Measurements from ENCODE around the gene BROX.
"Not testable (repeated sequence)": the region's sequence is repeated elsewhere in the genome, so short reads cannot be mapped to it uniquely, and the experiment has no call there.

BROX gene, protein sequence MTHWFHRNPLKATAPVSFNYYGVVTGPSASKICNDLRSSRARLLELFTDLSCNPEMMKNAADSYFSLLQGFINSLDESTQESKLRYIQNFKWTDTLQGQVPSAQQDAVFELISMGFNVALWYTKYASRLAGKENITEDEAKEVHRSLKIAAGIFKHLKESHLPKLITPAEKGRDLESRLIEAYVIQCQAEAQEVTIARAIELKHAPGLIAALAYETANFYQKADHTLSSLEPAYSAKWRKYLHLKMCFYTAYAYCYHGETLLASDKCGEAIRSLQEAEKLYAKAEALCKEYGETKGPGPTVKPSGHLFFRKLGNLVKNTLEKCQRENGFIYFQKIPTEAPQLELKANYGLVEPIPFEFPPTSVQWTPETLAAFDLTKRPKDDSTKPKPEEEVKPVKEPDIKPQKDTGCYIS

DNA sequence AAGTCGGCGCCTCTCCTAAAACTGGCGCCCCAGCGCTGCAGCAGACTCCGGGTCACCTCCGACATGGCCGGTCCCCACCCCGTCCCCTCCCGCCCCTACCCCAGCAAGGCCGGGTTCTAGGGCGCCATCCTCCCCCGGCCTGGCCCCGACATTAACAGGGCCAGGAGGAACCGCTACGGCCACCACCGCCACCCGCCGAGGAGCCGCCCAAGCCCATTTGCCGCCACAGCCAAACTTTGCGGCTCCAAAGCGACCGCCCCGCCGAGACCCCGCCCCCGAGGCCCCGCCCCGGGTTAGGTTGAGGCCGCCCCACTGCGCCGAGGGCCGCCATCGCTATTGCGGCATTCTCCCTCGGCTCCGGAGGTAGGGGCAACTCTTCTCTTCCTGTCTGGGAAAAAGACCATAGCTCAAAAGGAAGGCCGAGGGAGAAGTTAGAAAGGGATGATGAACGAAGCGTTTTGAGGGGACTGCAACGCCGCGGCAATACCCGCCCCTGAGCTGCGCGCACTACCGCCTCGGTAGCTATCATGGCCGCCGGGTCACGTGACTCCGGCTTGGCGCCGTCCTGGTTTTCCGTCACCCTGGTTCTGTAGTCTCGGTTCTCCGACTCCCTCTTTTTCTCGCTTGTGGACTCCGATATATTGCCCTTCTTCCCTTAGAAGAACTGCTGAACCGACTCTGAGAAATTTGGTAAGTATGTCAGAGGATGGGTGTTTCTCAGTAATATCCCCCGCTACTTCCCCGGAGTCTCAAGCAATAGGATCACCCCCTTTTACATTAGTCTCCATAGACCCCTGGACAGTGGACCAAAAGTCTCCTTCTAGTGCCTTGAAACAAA, at the start of gene BROX, which contains the start of gene AIDA:
BROX (plus strand) TSS at position 312 of the 838 bp plus-strand sequence. CDS start 3,136 bp downstream, outside the sequence.
AIDA (minus strand) TSS at position 239 of the 838 bp plus-strand sequence; CDS start at position 65, 174 bp downstream.
- TF ChIP-seq, protein P1, sequence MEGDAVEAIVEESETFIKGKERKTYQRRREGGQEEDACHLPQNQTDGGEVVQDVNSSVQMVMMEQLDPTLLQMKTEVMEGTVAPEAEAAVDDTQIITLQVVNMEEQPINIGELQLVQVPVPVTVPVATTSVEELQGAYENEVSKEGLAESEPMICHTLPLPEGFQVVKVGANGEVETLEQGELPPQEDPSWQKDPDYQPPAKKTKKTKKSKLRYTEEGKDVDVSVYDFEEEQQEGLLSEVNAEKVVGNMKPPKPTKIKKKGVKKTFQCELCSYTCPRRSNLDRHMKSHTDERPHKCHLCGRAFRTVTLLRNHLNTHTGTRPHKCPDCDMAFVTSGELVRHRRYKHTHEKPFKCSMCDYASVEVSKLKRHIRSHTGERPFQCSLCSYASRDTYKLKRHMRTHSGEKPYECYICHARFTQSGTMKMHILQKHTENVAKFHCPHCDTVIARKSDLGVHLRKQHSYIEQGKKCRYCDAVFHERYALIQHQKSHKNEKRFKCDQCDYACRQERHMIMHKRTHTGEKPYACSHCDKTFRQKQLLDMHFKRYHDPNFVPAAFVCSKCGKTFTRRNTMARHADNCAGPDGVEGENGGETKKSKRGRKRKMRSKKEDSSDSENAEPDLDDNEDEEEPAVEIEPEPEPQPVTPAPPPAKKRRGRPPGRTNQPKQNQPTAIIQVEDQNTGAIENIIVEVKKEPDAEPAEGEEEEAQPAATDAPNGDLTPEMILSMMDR (IDR thresholded peaks at IDR 0.05; ENCODE audit: insufficient read depth, missing control alignments), result no peak
- DNase-seq (ENCODE audit: insufficient read length, low spot score), result peak; percentile 64
- no peak for FAIRE-seq

GRCh38 chr1:222663431-222663934, 48.9 kb upstream of the BROX start:
- DNase-seq (ENCODE audit: insufficient read length, low spot score), result no peak
- TF ChIP-seq, protein P1 (IDR thresholded peaks at IDR 0.05; ENCODE audit: insufficient read depth, missing control alignments), result no peak
- FAIRE-seq, result peak; percentile 61

GRCh38 chr1:222665964-222666363, 46.4 kb upstream of the BROX start:
- no peak for FAIRE-seq
- no peak for DNase-seq (ENCODE audit: insufficient read length, low spot score)
- TF ChIP-seq, protein P1 (IDR thresholded peaks at IDR 0.05; ENCODE audit: insufficient read depth, missing control alignments), result no peak

- not testable (repeated sequence) for FAIRE-seq; DNase-seq (ENCODE audit: insufficient read length, low spot score)
Measured at GRCh38 chr1:222668184-222668583, 44.2 kb upstream of the BROX start.

- peak; percentile 86 for FAIRE-seq
Measured at GRCh38 chr1:222669107-222669506, 43.3 kb upstream of the BROX start.

DNA sequence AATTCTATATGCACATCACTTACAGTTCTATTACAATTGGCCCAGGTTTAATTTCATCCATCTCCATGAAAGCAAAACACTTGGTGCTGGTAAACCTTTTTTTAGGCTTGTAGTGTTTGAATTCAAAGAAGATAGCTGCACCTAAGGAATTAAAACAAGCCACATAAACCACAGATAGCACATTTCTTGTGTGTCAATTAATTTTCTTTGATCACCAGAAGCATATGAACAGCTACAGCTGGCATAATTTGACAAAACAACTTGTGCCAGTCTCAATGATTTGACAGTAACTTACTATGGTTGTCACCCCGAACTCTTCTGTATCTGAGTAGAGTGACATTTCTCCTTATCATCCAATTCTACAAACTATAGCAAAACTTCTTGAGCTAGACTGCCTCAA, 42.3 kb upstream of the BROX start:
- FAIRE-seq, result no peak
- TF ChIP-seq, protein P1 (IDR thresholded peaks at IDR 0.05; ENCODE audit: insufficient read depth, missing control alignments), result no peak
- no peak for DNase-seq (ENCODE audit: insufficient read length, low spot score)

More at GRCh38 chr1:222669107-222669506, 43.3 kb upstream of the BROX start:
- not testable (repeated sequence) for DNase-seq (ENCODE audit: insufficient read length, low spot score)

- TF ChIP-seq, protein P1 (IDR thresholded peaks at IDR 0.05; ENCODE audit: insufficient read depth, missing control alignments), result no peak
- no peak for DNase-seq (ENCODE audit: insufficient read length, low spot score)
- FAIRE-seq, result no peak
Measured at GRCh38 chr1:222680080-222680479, 32.3 kb upstream of the BROX start.

Data from D721Med (cell line).